Neutrophil (primary cell): Measurements from ENCODE around the gene COL5A2.

Experiments
- H3K27ac ChIP-seq: fragments of 200-600 bp; sonication (generic); 2 replicates; pipeline ENCODE4 v1.5.1; 2016; ENCODE audit warnings: mild to moderate bottlenecking, moderate library complexity
- H3K27me3 ChIP-seq: fragments of 200-600 bp; sonication (generic); 2 replicates; pipeline ENCODE4 v1.6.0; 2016; ENCODE audit warnings: mild to moderate bottlenecking
- H3K36me3 ChIP-seq: fragments of 200-600 bp; sonication (generic); 2 replicates; pipeline ENCODE4 v1.5.1; 2017
- H3K4me1 ChIP-seq, 2 experiments: fragments of 200-600 bp in 1 of 2; sonication (generic) in 1 of 2; 1 replicate in 1 of 2; 2 replicates in 1 of 2; pipeline versions ENCODE4 v1.5.1 to v1.6.1; 2013 to 2016; ENCODE audit warnings: low read depth in 1 of 2, low read length in 1 of 2, mild to moderate bottlenecking in 1 of 2, moderate library complexity in 1 of 2; ENCODE audit not compliant: control insufficient read depth in 1 of 2, insufficient read depth in 1 of 2
- H3K4me3 ChIP-seq, 2 experiments: fragments of 200-600 bp in 1 of 2; sonication (generic) in 1 of 2; 1 replicate in 1 of 2; 2 replicates in 1 of 2; pipeline ENCODE4 v1.5.1; 2013 to 2016; ENCODE audit warnings: low read depth in 1 of 2, low read length in 1 of 2, mild to moderate bottlenecking in 1 of 2, moderate library complexity in 1 of 2
- H3K9me3 ChIP-seq: fragments of 200-600 bp; sonication (generic); 2 replicates; pipeline ENCODE4 v1.5.1; 2016
- TF ChIP-seq, protein P1 (sequence below): fragments of 200-600 bp; sonication (generic); IDR thresholded peaks from 2 replicates; pipeline ENCODE4 v1.5.1; 2016; ENCODE audit warnings: antibody characterized with exemption

Gene COL5A2

DNA sequence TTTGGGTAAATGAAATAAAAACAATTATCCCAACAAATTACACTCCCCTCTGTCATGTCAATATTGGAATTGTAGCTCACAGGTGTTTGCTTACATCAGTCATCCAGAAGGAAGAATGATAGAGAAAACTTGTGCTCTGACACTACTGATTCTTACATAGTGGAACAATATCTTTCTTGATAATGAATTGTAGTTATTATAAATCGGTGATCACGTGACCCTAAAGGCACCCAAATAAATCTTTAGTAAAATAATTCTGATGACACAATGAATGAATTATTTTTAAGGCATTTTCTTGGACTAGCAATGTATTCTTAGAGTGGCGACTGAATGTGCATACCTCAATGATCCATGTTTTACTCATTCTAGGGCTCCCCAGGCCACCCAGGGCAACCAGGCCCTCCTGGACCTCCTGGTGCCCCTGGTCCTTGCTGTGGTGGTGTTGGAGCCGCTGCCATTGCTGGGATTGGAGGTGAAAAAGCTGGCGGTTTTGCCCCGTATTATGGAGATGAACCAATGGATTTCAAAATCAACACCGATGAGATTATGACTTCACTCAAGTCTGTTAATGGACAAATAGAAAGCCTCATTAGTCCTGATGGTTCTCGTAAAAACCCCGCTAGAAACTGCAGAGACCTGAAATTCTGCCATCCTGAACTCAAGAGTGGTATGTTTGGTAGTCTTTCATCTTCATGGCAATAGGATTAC lies 170.9 kb downstream of the COL5A2 start:
- Histone ChIP-seq H3K4me3 (no peak overlapping the region), H3K36me3 (no peaks in the 10 kb centered on the region), H3K27ac (no peak overlapping the region), H3K4me1 (no peaks in the 10 kb centered on the region), H3K9me3 (no peaks in the 10 kb centered on the region), H3K27me3 (no peaks in the 10 kb centered on the region)
- TF ChIP-seq, protein P1, sequence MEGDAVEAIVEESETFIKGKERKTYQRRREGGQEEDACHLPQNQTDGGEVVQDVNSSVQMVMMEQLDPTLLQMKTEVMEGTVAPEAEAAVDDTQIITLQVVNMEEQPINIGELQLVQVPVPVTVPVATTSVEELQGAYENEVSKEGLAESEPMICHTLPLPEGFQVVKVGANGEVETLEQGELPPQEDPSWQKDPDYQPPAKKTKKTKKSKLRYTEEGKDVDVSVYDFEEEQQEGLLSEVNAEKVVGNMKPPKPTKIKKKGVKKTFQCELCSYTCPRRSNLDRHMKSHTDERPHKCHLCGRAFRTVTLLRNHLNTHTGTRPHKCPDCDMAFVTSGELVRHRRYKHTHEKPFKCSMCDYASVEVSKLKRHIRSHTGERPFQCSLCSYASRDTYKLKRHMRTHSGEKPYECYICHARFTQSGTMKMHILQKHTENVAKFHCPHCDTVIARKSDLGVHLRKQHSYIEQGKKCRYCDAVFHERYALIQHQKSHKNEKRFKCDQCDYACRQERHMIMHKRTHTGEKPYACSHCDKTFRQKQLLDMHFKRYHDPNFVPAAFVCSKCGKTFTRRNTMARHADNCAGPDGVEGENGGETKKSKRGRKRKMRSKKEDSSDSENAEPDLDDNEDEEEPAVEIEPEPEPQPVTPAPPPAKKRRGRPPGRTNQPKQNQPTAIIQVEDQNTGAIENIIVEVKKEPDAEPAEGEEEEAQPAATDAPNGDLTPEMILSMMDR: no peak

DNA sequence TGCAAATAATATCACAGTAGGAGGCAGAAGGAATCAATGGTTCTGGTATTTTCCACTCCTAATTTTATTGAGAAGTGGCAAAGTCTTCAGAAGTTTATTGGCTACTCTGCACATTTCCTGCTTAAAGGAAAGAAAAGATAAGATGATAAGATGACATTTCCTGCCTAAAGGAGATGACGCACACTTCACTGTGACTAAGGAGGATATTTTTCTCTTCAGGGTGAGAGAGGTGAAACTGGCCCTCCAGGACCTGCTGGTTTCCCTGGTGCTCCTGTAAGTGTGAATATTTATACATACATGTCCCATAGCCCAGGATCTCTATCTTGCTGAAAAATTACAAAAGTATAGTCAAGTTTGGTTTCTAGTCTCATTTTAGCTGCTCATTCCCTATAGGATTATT lies 177.5 kb downstream of the COL5A2 start:
- H3K4me1 ChIP-seq: no peaks in the 10 kb centered on the region
- H3K9me3 ChIP-seq: no peaks in the 10 kb centered on the region
- no peaks in the 10 kb centered on the region for H3K27me3 ChIP-seq
- no peaks in the 10 kb centered on the region for H3K36me3 ChIP-seq
- H3K4me3 ChIP-seq: no peak overlapping the region
- no peak overlapping the region for H3K27ac ChIP-seq
- TF ChIP-seq, protein P1: no peak

DNA sequence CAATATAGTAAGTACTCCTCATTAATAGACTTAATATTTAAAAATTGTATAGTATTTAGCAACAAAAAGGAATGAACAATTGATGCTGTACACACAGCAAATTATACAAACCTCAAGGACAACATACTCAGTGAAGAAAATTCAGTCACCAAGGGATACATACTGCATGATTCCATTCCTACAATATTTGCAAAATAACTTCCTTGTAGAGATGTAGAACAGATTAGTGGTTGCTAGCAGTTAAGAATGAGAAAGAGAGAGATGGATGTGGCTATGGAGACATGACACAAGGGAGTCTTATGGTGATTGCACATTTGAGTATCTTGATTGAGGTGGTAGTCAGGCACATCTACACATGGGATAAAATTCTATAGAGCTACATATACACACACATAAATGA lies 179.3 kb downstream of the COL5A2 start:
- TF ChIP-seq, protein P1: no peak
- no peak overlapping the region for H3K27ac ChIP-seq
- no peaks in the 10 kb centered on the region for H3K4me1 ChIP-seq
- no peaks in the 10 kb centered on the region for H3K36me3 ChIP-seq
- H3K27me3 ChIP-seq: no peaks in the 10 kb centered on the region
- H3K9me3 ChIP-seq: no peaks in the 10 kb centered on the region
- no peak overlapping the region for H3K4me3 ChIP-seq

DNA sequence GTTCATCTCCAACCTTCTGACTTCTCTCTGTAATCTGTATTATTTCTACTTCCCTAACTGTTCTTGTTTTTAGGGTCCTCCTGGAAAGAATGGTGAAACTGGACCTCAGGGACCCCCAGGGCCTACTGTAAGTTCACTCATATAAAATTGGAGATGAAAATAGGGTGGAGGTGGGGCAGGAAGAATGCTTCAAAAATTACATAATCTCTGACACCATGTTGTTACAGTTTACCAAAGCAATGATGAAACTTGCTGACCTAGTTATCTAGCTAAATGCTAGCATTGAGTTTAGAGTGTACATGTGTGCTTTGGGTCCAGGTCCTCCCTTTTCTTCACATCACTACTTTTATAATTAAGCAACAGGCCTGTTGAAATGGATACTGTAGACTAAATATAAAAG lies 182.3 kb downstream of the COL5A2 start:
- H3K27ac ChIP-seq: no peak overlapping the region
- H3K4me1 ChIP-seq: no peaks in the 10 kb centered on the region
- H3K4me3 ChIP-seq: no peak overlapping the region
- H3K27me3 ChIP-seq: no peaks in the 10 kb centered on the region
- TF ChIP-seq, protein P1: no peak
- no peaks in the 10 kb centered on the region for H3K36me3 ChIP-seq
- no peaks in the 10 kb centered on the region for H3K9me3 ChIP-seq

DNA sequence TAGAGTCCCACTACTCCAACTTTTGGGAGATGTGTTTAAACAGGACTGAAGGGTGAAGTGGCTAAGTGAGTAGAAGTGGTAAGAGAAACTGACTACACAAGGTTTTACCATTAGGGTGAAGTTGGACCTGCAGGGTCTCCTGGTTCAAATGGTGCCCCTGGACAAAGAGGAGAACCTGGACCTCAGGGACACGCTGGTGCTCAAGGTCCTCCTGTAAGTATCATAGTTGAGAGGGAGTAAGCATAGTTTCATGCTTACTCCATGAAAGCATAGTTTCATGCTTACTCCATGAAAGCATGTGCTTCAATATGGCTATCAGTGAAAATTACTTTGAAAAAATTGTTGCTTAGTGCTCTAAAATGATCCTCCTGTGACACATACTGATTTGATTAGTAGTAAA lies 186.3 kb downstream of the COL5A2 start:
- Histone ChIP-seq H3K27me3 (no peaks in the 10 kb centered on the region), H3K27ac (no peak overlapping the region), H3K9me3 (no peaks in the 10 kb centered on the region), H3K36me3 (no peaks in the 10 kb centered on the region), H3K4me1 (no peaks in the 10 kb centered on the region), H3K4me3 (no peak overlapping the region)
- TF ChIP-seq, protein P1: no peak
